Motor neuron (in vitro differentiated cells): ENCODE results near the gene NHEJ1. TPM values are rescaled to one million over a fixed set of nuclear protein-coding genes. Genes with fewer than 3 reads are reported as not detected.

Experiments
- ATAC-seq, 8 experiments: fragments of 200-7000 bp; cut with Tn5 transposase; replicated peaks in 6 of 8; 2 replicates each; pipeline ENCODE4 v1.8.0; 2021; ENCODE audit warnings: mild to moderate bottlenecking in 8 of 8, moderate library complexity in 8 of 8
- H3K27ac ChIP-seq, 2 donors: fragments of 250-450 bp; sonication (Bioruptor Pico); 2 replicates each; pipeline ENCODE4 v1.9.0; 2021; ENCODE audit warnings: antibody characterized with exemption in 2 of 2, mild to moderate bottlenecking in 2 of 2, moderate library complexity in 1 of 2
- H3K4me1 ChIP-seq, 2 donors: fragments of 250-450 bp; sonication (Bioruptor Pico); replicated peaks in 1 of 2; 2 replicates each; pipeline ENCODE4 v1.6.1; 2021; ENCODE audit warnings: antibody characterized with exemption in 2 of 2, mild to moderate bottlenecking in 2 of 2, moderate library complexity in 1 of 2
- H3K4me3 ChIP-seq, 5 donors: fragments of 250-450 bp; sonication (Bioruptor Pico); 2 replicates each; pipeline ENCODE4 v1.9.0; 2021; ENCODE audit warnings: antibody characterized with exemption in 5 of 5, mild to moderate bottlenecking in 5 of 5, moderate library complexity in 4 of 5
- WGBS, 10 experiments: fragments of 450-650 bp; shearing (Covaris generic); methylation state at CpG; one replicate each; pipeline ENCODE4 v1.0.0; 2022; 5-methylcytosine and 5-hydroxymethylcytosine counted together
- in situ Hi-C, 9 experiments: fragments of 400-800 bp; cut with MboI; loops; one replicate each; pipeline ENCODE4 v1.15.0; 2021; ENCODE audit warnings: low sequenced_read_pairs in 9 of 9, low pct_unique_long_range_greater_than_20kb in 2 of 9; ENCODE audit not compliant: unreplicated experiment in 9 of 9
- total RNA-seq, 8 experiments: library from RNA; unstranded; fragments of 300-600 nt; gene quantifications; 2 replicates each; pipeline versions ENCODE4 v1.2.3 to v1.2.4, GENCODE V29; 2022

NHEJ1 gene
- total RNA-seq, 8 experiments from 2014 or later: 7.3 to 55.7 (median 15.5) TPM

GRCh38 chr2:219107758-219108157 lies 52.9 kb downstream of the NHEJ1 start:
- H3K4me1 ChIP-seq: no peaks in the 10 kb centered on the region
- ATAC-seq: peak in 2 of 8 experiments; percentile 38 to 78
- H3K4me3 ChIP-seq: no peak overlapping the region
- H3K27ac ChIP-seq: no peak overlapping the region
- WGBS, 10 experiments: 20 to 80% (median 60%) methylated on average over 1 to 2 of the region's 8 CpGs; no CpG with 5 or more reads in 6 of the 10 experiments
- in situ Hi-C loops: no loop called here

GRCh38 chr2:219106251-219106650 lies 54.4 kb downstream of the NHEJ1 start:
- no peak for ATAC-seq
- H3K4me3 ChIP-seq: no peak overlapping the region
- WGBS, 10 experiments: 80 to 100% (median 86%) methylated on average over 1 to 3 of the region's 3 CpGs; no CpG with 5 or more reads in 2 of the 10 experiments
- H3K4me1 ChIP-seq: no peaks in the 10 kb centered on the region
- no peak overlapping the region for H3K27ac ChIP-seq
- in situ Hi-C loops: no loop called here

- Histone ChIP-seq H3K4me1 (no peaks in the 10 kb centered on the region), H3K4me3 (no peak overlapping the region), H3K27ac (no peak overlapping the region)
- WGBS, 10 experiments: 15 to 80% (median 47%) methylated on average over 2 to 4 of the region's 4 CpGs
- in situ Hi-C loops: no loop called here
- ATAC-seq: peak in 3 of 8 experiments; percentile 48 to 60 (median 48)
Observed at GRCh38 chr2:219104107-219105035, 56.2 kb downstream of the NHEJ1 start.

GRCh38 chr2:219099329-219099728 lies 61.3 kb downstream of the NHEJ1 start:
- Histone ChIP-seq H3K27ac (no peak overlapping the region), H3K4me1 (no peaks in the 10 kb centered on the region), H3K4me3 (no peak overlapping the region)
- in situ Hi-C loops: no loop called here
- ATAC-seq: no peak
- WGBS, 10 experiments: 25 to 100% (median 61%) methylated on average over 1 of the region's 1 CpG; no CpG with 5 or more reads in 4 of the 10 experiments

- no peaks in the 10 kb centered on the region for H3K4me1 ChIP-seq
- no peak for ATAC-seq
- H3K4me3 ChIP-seq: no peak overlapping the region
- in situ Hi-C loops: no loop called here
- 80 to 100% (median 100%) methylated on average over 1 of the region's 1 CpG; no CpG with 5 or more reads in 5 of the 10 experiments for WGBS, 10 experiments
- H3K27ac ChIP-seq: no peak overlapping the region
Observed at GRCh38 chr2:219095406-219095935, 65.1 kb downstream of the NHEJ1 start.

GRCh38 chr2:219094171-219094570 lies 66.4 kb downstream of the NHEJ1 start:
- Histone ChIP-seq H3K4me3 (no peak overlapping the region), H3K4me1 (no peaks in the 10 kb centered on the region), H3K27ac (no peak overlapping the region)
- in situ Hi-C loops: no loop called here
- 73 to 100% (median 92%) methylated on average over 2 to 3 of the region's 3 CpGs; no CpG with 5 or more reads in 4 of the 10 experiments for WGBS, 10 experiments
- no peak for ATAC-seq

- Histone ChIP-seq H3K27ac (no peak overlapping the region), H3K4me3 (no peak overlapping the region), H3K4me1 (no peaks in the 10 kb centered on the region)
- ATAC-seq: no peak
- in situ Hi-C loops: no loop called here
- 40 to 100% (median 70%) methylated on average over 1 to 4 of the region's 4 CpGs; no CpG with 5 or more reads in 2 of the 10 experiments for WGBS, 10 experiments
Observed at GRCh38 chr2:219090436-219091299, 69.9 kb downstream of the NHEJ1 start.

GRCh38 chr2:219089330-219089729 lies 71.3 kb downstream of the NHEJ1 start:
- in situ Hi-C loops: no loop called here
- 83 to 100% (median 94%) methylated on average over 1 to 4 of the region's 4 CpGs; no CpG with 5 or more reads in 1 of the 10 experiments for WGBS, 10 experiments
- Histone ChIP-seq H3K4me3 (no peak overlapping the region), H3K4me1 (no peaks in the 10 kb centered on the region), H3K27ac (no peak overlapping the region)
- no peak for ATAC-seq

- Histone ChIP-seq H3K27ac (no peak overlapping the region), H3K4me3 (no peak overlapping the region), H3K4me1 (no peaks in the 10 kb centered on the region)
- no peak for ATAC-seq
- 33 to 100% (median 89%) methylated on average over 1 of the region's 1 CpG; no CpG with 5 or more reads in 2 of the 10 experiments for WGBS, 10 experiments
- in situ Hi-C loops: no loop called here
Observed at GRCh38 chr2:219087848-219088247, 72.8 kb downstream of the NHEJ1 start.

- H3K27ac ChIP-seq: no peak overlapping the region
- in situ Hi-C loops: no loop called here
- no peaks in the 10 kb centered on the region for H3K4me1 ChIP-seq
- no peak overlapping the region for H3K4me3 ChIP-seq
- 66 to 96% (median 79%) methylated on average over 1 to 4 of the region's 5 CpGs; no CpG with 5 or more reads in 1 of the 10 experiments for WGBS, 10 experiments
- ATAC-seq: no peak
Observed at GRCh38 chr2:219087361-219087760, 73.3 kb downstream of the NHEJ1 start.

GRCh38 chr2:219086196-219086595 lies 74.4 kb downstream of the NHEJ1 start:
- no peak for ATAC-seq
- Histone ChIP-seq H3K27ac (no peak overlapping the region), H3K4me3 (no peak overlapping the region), H3K4me1 (no peaks in the 10 kb centered on the region)
- in situ Hi-C loops: no loop called here

GRCh38 chr2:219084791-219085190 lies 75.8 kb downstream of the NHEJ1 start:
- no peaks in the 10 kb centered on the region for H3K4me1 ChIP-seq
- no peak overlapping the region for H3K27ac ChIP-seq
- H3K4me3 ChIP-seq: no peak overlapping the region
- ATAC-seq: no peak
- in situ Hi-C loops: no loop called here
